ENCODE measurements around the gene NKIRAS2.
"Not testable (repeated sequence)": the region's sequence is repeated elsewhere in the genome, so short reads cannot be mapped to it uniquely, and the experiment has no call there.

Gene NKIRAS2

GRCh38 chr17:42000413-42001133 is 19.3 kb upstream of the NKIRAS2 start:
- no peak for DNase-seq

GRCh38 chr17:42001729-42002128 is 18.2 kb upstream of the NKIRAS2 start:
- no peak for DNase-seq

- DNase-seq: no peak
Measured at GRCh38 chr17:42002175-42002791, 17.6 kb upstream of the NKIRAS2 start.

- DNase-seq: peak; percentile 69
Measured at GRCh38 chr17:42002792-42003301, 17.0 kb upstream of the NKIRAS2 start.

GRCh38 chr17:42005166-42005565 is 14.7 kb upstream of the NKIRAS2 start:
- no peak for DNase-seq

GRCh38 chr17:42009170-42009569 is 10.7 kb upstream of the NKIRAS2 start:
- DNase-seq: no peak

GRCh38 chr17:42010266-42010680 is 9.6 kb upstream of the NKIRAS2 start:
- peak; percentile 69 for DNase-seq

GRCh38 chr17:42010898-42011516 is 8.9 kb upstream of the NKIRAS2 start:
- DNase-seq: peak; percentile 49

GRCh38 chr17:42012363-42012762 is 7.5 kb upstream of the NKIRAS2 start:
- DNase-seq: not testable (repeated sequence)

GRCh38 chr17:42013740-42014139 is 6.2 kb upstream of the NKIRAS2 start:
- DNase-seq: not testable (repeated sequence)

GRCh38 chr17:42016411-42016831 is 3.5 kb upstream of the NKIRAS2 start:
- DNase-seq: no peak

- DNase-seq: peak; percentile 92
Measured at GRCh38 chr17:42016941-42017865, 2.7 kb upstream of the NKIRAS2 start, which contains the start of gene DNAJC7. TSS of gene DNAJC7 (minus strand) at chr17:42017439. CDS start at chr17:42017416, 23 bp downstream.

- no peak for DNase-seq
Measured at GRCh38 chr17:42017866-42018200, 2.1 kb upstream of the NKIRAS2 start.

GRCh38 chr17:42018339-42018738 is 1.6 kb upstream of the NKIRAS2 start:
- DNase-seq: no peak

GRCh38 chr17:42018988-42019387 is 902 bp upstream of the NKIRAS2 start:
- DNase-seq: no peak

- not testable (repeated sequence) for DNase-seq
Measured at GRCh38 chr17:42020845-42021244, 955 bp downstream of the NKIRAS2 start.

- DNase-seq: no peak
Measured at GRCh38 chr17:42023524-42024349, 3.8 kb downstream of the NKIRAS2 start.

GRCh38 chr17:42025191-42025579 is 5.3 kb downstream of the NKIRAS2 start:
- no peak for DNase-seq

GRCh38 chr17:42025936-42026335 is 6.0 kb downstream of the NKIRAS2 start:
- DNase-seq: no peak

GRCh38 chr17:42026857-42027589 is 7.1 kb downstream of the NKIRAS2 start:
- no peak for DNase-seq

GRCh38 chr17:42027590-42027889 is 7.7 kb downstream of the NKIRAS2 start:
- no peak for DNase-seq
